Measurements from ENCODE around the gene GALNT2. TPM values are rescaled to one million over a fixed set of nuclear protein-coding genes. Genes with fewer than 3 reads are reported as not detected.

Gene GALNT2
- total and polyA plus RNA-seq, 2 of the 13 experiments (the other 11 are each of a cell fraction or from before 2014, with no cell fraction given) = 39.3 to 39.6 TPM

GRCh38 chr1:230066466-230067404 lies at the start of gene GALNT2 (continued):
- TF ChIP-seq NFKBIZ (CRISPR knock-in tag; IDR thresholded peaks at IDR 0.05) (no peak), ARID2 (CRISPR knock-in tag; IDR thresholded peaks at IDR 0.05; ENCODE audit: borderline replicate concordance) (0 out of 2 replicates have a peak, but pooled peaks have one; percentile 30), TBL1XR1 (IDR thresholded peaks at IDR 0.05; ENCODE audit: borderline replicate concordance, low read length, partially characterized antibody) (no peak), ZNF792 (CRISPR knock-in tag; IDR thresholded peaks at IDR 0.05) (no peak), ZNF292 (CRISPR knock-in tag; IDR thresholded peaks at IDR 0.05; ENCODE audit: borderline replicate concordance, low read depth) (peak; percentile 66; the same call in 1 of the 2 replicates), FLYWCH1 (CRISPR knock-in tag; IDR thresholded peaks at IDR 0.05) (no peak), ARNT (IDR thresholded peaks at IDR 0.05) (no peak), ZNF772 (CRISPR knock-in tag; IDR thresholded peaks at IDR 0.05) (0 out of 2 replicates have a peak, but pooled peaks have one; percentile 17), ZFP1 (CRISPR knock-in tag; IDR thresholded peaks at IDR 0.05) (no peak), CREB1 (IDR thresholded peaks at IDR 0.05) (no peak), CREB1 (CRISPR knock-in tag; IDR thresholded peaks at IDR 0.05) (no peak), RXRA (CRISPR knock-in tag; IDR thresholded peaks at IDR 0.05) (peak; percentile 17; the same call in 1 of the 2 replicates), ZNF558 (CRISPR knock-in tag; IDR thresholded peaks at IDR 0.05; ENCODE audit: borderline replicate concordance) (peak; percentile 40; the same call in 1 of the 2 replicates), HNF4A (CRISPR knock-in tag; IDR thresholded peaks at IDR 0.05) (peak; percentile 33), GATAD2A (CRISPR knock-in tag; IDR thresholded peaks at IDR 0.05) (peak; percentile 59), SMAD1 (CRISPR knock-in tag; IDR thresholded peaks at IDR 0.05; ENCODE audit: borderline replicate concordance, low read depth) (no peak), NFRKB (IDR thresholded peaks at IDR 0.05) (no peak), FOSL1 (CRISPR knock-in tag; IDR thresholded peaks at IDR 0.05; ENCODE audit: borderline replicate concordance) (no peak)
- TF ChIP-seq, protein P1, sequence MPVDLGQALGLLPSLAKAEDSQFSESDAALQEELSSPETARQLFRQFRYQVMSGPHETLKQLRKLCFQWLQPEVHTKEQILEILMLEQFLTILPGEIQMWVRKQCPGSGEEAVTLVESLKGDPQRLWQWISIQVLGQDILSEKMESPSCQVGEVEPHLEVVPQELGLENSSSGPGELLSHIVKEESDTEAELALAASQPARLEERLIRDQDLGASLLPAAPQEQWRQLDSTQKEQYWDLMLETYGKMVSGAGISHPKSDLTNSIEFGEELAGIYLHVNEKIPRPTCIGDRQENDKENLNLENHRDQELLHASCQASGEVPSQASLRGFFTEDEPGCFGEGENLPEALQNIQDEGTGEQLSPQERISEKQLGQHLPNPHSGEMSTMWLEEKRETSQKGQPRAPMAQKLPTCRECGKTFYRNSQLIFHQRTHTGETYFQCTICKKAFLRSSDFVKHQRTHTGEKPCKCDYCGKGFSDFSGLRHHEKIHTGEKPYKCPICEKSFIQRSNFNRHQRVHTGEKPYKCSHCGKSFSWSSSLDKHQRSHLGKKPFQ (CRISPR knock-in tag; IDR thresholded peaks at IDR 0.05; ENCODE audit: insufficient replicate concordance) = no peak
- TF ChIP-seq, protein P2, sequence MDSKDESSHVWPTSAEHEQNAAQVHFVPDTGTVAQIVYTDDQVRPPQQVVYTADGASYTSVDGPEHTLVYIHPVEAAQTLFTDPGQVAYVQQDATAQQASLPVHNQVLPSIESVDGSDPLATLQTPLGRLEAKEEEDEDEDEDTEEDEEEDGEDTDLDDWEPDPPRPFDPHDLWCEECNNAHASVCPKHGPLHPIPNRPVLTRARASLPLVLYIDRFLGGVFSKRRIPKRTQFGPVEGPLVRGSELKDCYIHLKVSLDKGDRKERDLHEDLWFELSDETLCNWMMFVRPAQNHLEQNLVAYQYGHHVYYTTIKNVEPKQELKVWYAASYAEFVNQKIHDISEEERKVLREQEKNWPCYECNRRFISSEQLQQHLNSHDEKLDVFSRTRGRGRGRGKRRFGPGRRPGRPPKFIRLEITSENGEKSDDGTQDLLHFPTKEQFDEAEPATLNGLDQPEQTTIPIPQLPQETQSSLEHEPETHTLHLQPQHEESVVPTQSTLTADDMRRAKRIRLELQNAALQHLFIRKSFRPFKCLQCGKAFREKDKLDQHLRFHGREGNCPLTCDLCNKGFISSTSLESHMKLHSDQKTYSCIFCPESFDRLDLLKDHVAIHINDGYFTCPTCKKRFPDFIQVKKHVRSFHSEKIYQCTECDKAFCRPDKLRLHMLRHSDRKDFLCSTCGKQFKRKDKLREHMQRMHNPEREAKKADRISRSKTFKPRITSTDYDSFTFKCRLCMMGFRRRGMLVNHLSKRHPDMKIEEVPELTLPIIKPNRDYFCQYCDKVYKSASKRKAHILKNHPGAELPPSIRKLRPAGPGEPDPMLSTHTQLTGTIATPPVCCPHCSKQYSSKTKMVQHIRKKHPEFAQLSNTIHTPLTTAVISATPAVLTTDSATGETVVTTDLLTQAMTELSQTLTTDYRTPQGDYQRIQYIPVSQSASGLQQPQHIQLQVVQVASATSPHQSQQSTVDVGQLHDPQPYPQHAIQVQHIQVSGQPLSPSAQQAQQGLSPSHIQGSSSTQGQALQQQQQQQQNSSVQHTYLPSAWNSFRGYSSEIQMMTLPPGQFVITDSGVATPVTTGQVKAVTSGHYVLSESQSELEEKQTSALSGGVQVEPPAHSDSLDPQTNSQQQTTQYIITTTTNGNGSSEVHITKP (CRISPR knock-in tag; IDR thresholded peaks at IDR 0.05; ENCODE audit: low read depth) = no peak
- TF ChIP-seq, protein P3, sequence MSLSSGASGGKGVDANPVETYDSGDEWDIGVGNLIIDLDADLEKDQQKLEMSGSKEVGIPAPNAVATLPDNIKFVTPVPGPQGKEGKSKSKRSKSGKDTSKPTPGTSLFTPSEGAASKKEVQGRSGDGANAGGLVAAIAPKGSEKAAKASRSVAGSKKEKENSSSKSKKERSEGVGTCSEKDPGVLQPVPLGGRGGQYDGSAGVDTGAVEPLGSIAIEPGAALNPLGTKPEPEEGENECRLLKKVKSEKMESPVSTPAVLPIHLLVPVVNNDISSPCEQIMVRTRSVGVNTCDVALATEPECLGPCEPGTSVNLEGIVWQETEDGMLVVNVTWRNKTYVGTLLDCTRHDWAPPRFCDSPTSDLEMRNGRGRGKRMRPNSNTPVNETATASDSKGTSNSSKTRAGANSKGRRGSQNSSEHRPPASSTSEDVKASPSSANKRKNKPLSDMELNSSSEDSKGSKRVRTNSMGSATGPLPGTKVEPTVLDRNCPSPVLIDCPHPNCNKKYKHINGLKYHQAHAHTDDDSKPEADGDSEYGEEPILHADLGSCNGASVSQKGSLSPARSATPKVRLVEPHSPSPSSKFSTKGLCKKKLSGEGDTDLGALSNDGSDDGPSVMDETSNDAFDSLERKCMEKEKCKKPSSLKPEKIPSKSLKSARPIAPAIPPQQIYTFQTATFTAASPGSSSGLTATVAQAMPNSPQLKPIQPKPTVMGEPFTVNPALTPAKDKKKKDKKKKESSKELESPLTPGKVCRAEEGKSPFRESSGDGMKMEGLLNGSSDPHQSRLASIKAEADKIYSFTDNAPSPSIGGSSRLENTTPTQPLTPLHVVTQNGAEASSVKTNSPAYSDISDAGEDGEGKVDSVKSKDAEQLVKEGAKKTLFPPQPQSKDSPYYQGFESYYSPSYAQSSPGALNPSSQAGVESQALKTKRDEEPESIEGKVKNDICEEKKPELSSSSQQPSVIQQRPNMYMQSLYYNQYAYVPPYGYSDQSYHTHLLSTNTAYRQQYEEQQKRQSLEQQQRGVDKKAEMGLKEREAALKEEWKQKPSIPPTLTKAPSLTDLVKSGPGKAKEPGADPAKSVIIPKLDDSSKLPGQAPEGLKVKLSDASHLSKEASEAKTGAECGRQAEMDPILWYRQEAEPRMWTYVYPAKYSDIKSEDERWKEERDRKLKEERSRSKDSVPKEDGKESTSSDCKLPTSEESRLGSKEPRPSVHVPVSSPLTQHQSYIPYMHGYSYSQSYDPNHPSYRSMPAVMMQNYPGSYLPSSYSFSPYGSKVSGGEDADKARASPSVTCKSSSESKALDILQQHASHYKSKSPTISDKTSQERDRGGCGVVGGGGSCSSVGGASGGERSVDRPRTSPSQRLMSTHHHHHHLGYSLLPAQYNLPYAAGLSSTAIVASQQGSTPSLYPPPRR (CRISPR knock-in tag; IDR thresholded peaks at IDR 0.05; ENCODE audit: borderline replicate concordance) = peak; percentile 53; the same call in 1 of the 2 replicates

Data from HepG2 (cell line).